Left lung (tissue), 10 donors: ENCODE measurements around the gene TRAPPC6A. TPM values are rescaled to one million over a fixed set of nuclear protein-coding genes. Genes with fewer than 3 reads are reported as not detected.
"Not testable (repeated sequence)": the region's sequence is repeated elsewhere in the genome, so short reads cannot be mapped to it uniquely, and the experiment has no call there.

Experiments used
- ATAC-seq: fragments of 200-7000 bp; cut with Tn5 transposase; one replicate; pipeline ENCODE4 v1.9.1; 2020; ENCODE audit warnings: moderate library complexity
- DNase-seq, 4 donors: peaks; one replicate each; pipeline ENCODE4 v3.0.0-alpha.2; 2013 to 2020
- H3K27ac ChIP-seq, 2 donors: fragments of 200-600 bp; sonication (generic) in 1 of 2; one replicate each; pipeline versions ENCODE4 v1.5.0 to v1.8.0; 2020 to 2021
- H3K27me3 ChIP-seq, 2 donors: fragments of 200-600 bp; sonication (generic) in 1 of 2; one replicate each; pipeline versions ENCODE4 v1.5.0 to v1.8.0; 2020 to 2021
- H3K36me3 ChIP-seq, 2 donors: fragments of 200-600 bp; sonication (generic) in 1 of 2; one replicate each; pipeline versions ENCODE4 v1.5.0 to v1.8.0; 2020 to 2021
- H3K4me1 ChIP-seq, 2 donors: fragments of 200-600 bp; one replicate each; pipeline ENCODE4 v1.8.0; 2021
- H3K4me3 ChIP-seq, 2 donors: fragments of 200-600 bp; sonication (generic) in 1 of 2; one replicate each; pipeline versions ENCODE4 v1.5.0 to v1.8.0; 2020 to 2021; ENCODE audit warnings: mild to moderate bottlenecking in 1 of 2
- H3K9me3 ChIP-seq, 2 donors: fragments of 200-600 bp; sonication (generic) in 1 of 2; one replicate each; pipeline versions ENCODE4 v1.5.0 to v1.8.0; 2020 to 2021
- CTCF ChIP-seq, 2 donors: fragments of 200-600 bp; sonication (generic) in 1 of 2; IDR thresholded peaks; one replicate each; pipeline versions ENCODE4 v1.5.0 to v1.8.0; 2021; ENCODE audit warnings: antibody characterized with exemption in 2 of 2
- intact Hi-C, 2 donors: fragments of 100-400 bp; cut with DNase I; formaldehyde crosslinking; loops; one replicate each; pipeline versions ENCODE4 v1.11.2 to v1.14.2; 2022
- polyA plus RNA-seq, 6 donors: library from polyadenylated mRNA; unstranded; fragments of 120-200 nt; gene quantifications; one replicate each; pipeline ENCODE4 v1.2.1, GENCODE V29; 2013; ENCODE audit not compliant: insufficient read length in 6 of 6
- total RNA-seq, 2 donors: library from RNA; stranded (reverse); fragmentation: NEBNext Ultra II Directional; extraction: Animal tissue kit (Norgen Biotek cat#: 25700); gene quantifications; one replicate each; pipeline ENCODE4 v1.2.1, GENCODE V29; 2021
- donor health status: DM: no; HTN: yes; CAD: no.
- donor health status: DM: no; HTN: no; CAD: no.

TRAPPC6A gene
- total and polyA plus RNA-seq, 8 donors = 13.0 to 28.9 (median 23.2) TPM

- intact Hi-C loops = no loop called here
- ATAC-seq = no peak
- H3K4me1 ChIP-seq = peaks cover 7 to 35% of the 10 kb centered on the region in 2 donors
These were observed 56.2 kb downstream of the TRAPPC6A start for GRCh38 chr19:45121827-45122345.

GRCh38 chr19:45119582-45119981, 58.5 kb downstream of the TRAPPC6A start:
- H3K27me3 ChIP-seq = no peaks in the 10 kb centered on the region
- DNase-seq (no peak), ATAC-seq (no peak)
- TF ChIP-seq CTCF (IDR thresholded peaks at IDR 0.05) = no peak
- no peak overlapping the region for H3K4me3 ChIP-seq
- no peak overlapping the region for H3K27ac ChIP-seq
- H3K9me3 ChIP-seq = no peaks in the 10 kb centered on the region
- intact Hi-C loops = no loop called here
- H3K36me3 ChIP-seq = peaks cover 0 to 3% of the 10 kb centered on the region in 2 donors
- peaks cover 7 to 54% of the 10 kb centered on the region in 2 donors for H3K4me1 ChIP-seq

More at GRCh38 chr19:45121827-45122345, 56.2 kb downstream of the TRAPPC6A start:
- Histone ChIP-seq H3K27ac (no peak overlapping the region), H3K27me3 (no peaks in the 10 kb centered on the region), H3K4me3 (no peak overlapping the region), H3K36me3 (peaks cover 0 to 3% of the 10 kb centered on the region in 2 donors), H3K9me3 (no peaks in the 10 kb centered on the region)
- no peak for TF ChIP-seq CTCF (IDR thresholded peaks at IDR 0.05)
- no peak for DNase-seq

DNA sequence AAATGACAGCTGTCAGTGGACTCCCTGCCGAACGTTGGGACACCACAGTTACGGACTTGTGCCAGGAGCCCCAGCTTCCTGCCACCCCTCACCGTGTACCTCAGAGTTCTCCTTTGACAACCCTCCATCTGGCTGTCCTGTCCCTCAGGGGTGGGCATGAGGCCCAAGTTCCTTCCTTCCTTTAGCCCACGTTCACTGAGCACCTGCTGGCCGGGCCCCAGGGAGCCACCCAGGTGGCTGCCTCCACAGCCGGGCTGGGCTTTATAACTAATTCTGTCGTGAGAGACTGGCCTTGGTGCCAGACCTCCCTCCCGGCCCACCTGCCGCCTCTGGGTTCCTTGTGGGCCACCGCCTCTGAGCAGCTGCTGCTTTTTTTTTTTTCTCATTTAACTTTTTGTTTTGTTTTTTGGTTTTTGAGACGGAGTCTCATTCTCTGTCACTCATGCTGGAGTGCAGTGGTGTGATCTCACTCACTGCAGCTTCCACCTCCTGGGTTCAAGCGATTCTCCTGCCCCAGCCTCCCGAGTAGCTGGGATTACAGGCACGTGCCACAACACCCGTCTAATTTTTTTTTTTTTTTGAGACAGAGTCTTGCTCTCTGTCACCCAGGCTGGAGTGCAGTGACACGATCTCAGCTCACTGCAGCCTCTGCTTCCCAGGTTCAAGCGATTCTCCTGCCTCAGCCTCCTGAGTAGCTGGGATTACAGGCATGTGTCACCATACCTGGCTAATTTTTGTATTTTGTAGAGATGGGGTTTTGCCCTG, 59.3 kb downstream of the TRAPPC6A start:
- H3K4me3 ChIP-seq, DNase-seq, H3K27ac ChIP-seq, H3K27me3 ChIP-seq, intact Hi-C loops, ATAC-seq, H3K36me3 ChIP-seq, H3K9me3 ChIP-seq: not testable (repeated sequence)
- H3K4me1 ChIP-seq = peaks cover 7 to 62% of the 10 kb centered on the region in 2 donors

DNA sequence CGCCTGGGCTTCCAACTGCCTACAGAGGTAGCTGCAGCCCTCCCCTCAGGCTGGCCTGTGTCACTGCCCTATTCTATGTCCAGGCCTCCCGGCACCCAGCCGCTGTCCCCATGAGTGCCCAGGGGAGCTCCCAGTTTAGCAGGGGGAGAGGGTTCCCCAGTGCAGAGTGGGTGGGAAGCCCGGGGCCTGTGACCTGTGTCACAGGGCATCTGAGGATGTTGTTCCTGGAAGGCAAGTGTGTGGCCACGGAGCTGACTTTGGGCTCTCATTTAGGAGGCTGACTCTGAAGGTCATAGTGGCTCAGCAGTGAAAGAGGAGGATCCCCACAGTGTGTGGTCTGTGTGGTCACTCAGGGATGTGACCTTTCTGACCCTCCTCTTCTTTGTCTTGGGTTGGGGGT, 59.9 kb downstream of the TRAPPC6A start:
- no peaks in the 10 kb centered on the region for H3K27me3 ChIP-seq
- peaks cover 0 to 3% of the 10 kb centered on the region in 2 donors for H3K36me3 ChIP-seq
- H3K4me1 ChIP-seq = peaks cover 11 to 69% of the 10 kb centered on the region in 2 donors
- TF ChIP-seq CTCF (IDR thresholded peaks at IDR 0.05) = no peak
- H3K27ac ChIP-seq = no peak overlapping the region
- H3K9me3 ChIP-seq = no peaks in the 10 kb centered on the region
- no peak overlapping the region for H3K4me3 ChIP-seq
- ATAC-seq = no peak
- no peak for DNase-seq
- intact Hi-C loops = no loop called here

DNA sequence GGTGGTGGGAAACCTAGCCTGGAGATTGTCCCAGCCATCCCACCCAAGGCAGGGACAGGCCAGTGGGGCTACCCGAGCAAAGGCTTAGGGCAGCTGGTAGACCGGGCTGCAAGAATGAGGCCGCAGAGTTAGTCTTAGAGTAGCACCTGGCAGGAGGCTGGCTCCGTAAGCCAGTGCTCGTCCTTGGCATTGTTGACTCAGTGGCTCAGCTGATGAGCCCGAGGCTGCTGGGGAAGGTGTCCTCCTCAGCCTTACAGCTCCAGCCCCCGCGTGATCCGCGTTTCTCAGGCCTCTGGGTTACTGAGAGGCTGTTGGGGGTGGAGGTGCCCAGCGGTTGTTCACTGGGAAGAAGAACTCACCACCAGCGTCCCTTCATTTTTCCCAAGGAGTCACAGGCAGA, 60.4 kb downstream of the TRAPPC6A start:
- H3K27me3 ChIP-seq = no peaks in the 10 kb centered on the region
- DNase-seq (no peak), ATAC-seq (no peak)
- H3K36me3 ChIP-seq = peaks cover 0 to 3% of the 10 kb centered on the region in 2 donors
- H3K27ac ChIP-seq = no peak overlapping the region
- H3K4me1 ChIP-seq = peaks cover 12 to 73% of the 10 kb centered on the region in 2 donors
- no peak for TF ChIP-seq CTCF (IDR thresholded peaks at IDR 0.05)
- intact Hi-C loops = no loop called here
- no peaks in the 10 kb centered on the region for H3K9me3 ChIP-seq
- H3K4me3 ChIP-seq = no peak overlapping the region
